Measurements from ENCODE around the gene IL31RA.

IL31RA gene

GRCh38 chr5:55903121-55903701, 52.1 kb downstream of the IL31RA start:
- DNase-seq (ENCODE audit: low read depth): peak; percentile 31

- no peak for DNase-seq (ENCODE audit: low read depth)
Measured at GRCh38 chr5:55904152-55904551, 53.0 kb downstream of the IL31RA start.

- DNase-seq (ENCODE audit: low read depth): no peak
Measured at GRCh38 chr5:55905251-55905650, 54.1 kb downstream of the IL31RA start.

GRCh38 chr5:55907927-55908326, 56.8 kb downstream of the IL31RA start:
- DNase-seq (ENCODE audit: low read depth): no peak

GRCh38 chr5:55908804-55909203, 57.6 kb downstream of the IL31RA start:
- no peak for DNase-seq (ENCODE audit: low read depth)

GRCh38 chr5:55911784-55912653, 60.9 kb downstream of the IL31RA start:
- no peak for DNase-seq (ENCODE audit: low read depth)

GRCh38 chr5:55913466-55914413, 62.6 kb downstream of the IL31RA start:
- no peak for DNase-seq (ENCODE audit: low read depth)

- DNase-seq (ENCODE audit: low read depth): no peak
Measured at GRCh38 chr5:55914971-55915370, 63.8 kb downstream of the IL31RA start.

- no peak for DNase-seq (ENCODE audit: low read depth)
Measured at GRCh38 chr5:55915783-55916182, 64.6 kb downstream of the IL31RA start.

GRCh38 chr5:55916986-55917385, 65.8 kb downstream of the IL31RA start:
- no peak for DNase-seq (ENCODE audit: low read depth)

- DNase-seq (ENCODE audit: low read depth): no peak
Measured at GRCh38 chr5:55917402-55918086, 66.4 kb downstream of the IL31RA start.

- no peak for DNase-seq (ENCODE audit: low read depth)
Measured at GRCh38 chr5:55918087-55919035, 67.2 kb downstream of the IL31RA start.

GRCh38 chr5:55919625-55920024, 68.5 kb downstream of the IL31RA start:
- DNase-seq (ENCODE audit: low read depth): no peak

- DNase-seq (ENCODE audit: low read depth): no peak
Measured at GRCh38 chr5:55920784-55921183, 69.6 kb downstream of the IL31RA start.

- DNase-seq (ENCODE audit: low read depth): no peak
Measured at GRCh38 chr5:55921617-55922016, 70.5 kb downstream of the IL31RA start.

GRCh38 chr5:55923177-55923771, 72.1 kb downstream of the IL31RA start:
- DNase-seq (ENCODE audit: low read depth): no peak

- DNase-seq (ENCODE audit: low read depth): no peak
Measured at GRCh38 chr5:55923865-55924500, 72.8 kb downstream of the IL31RA start.

GRCh38 chr5:55924744-55925143, 73.6 kb downstream of the IL31RA start:
- no peak for DNase-seq (ENCODE audit: low read depth)

- DNase-seq (ENCODE audit: low read depth): no peak
Measured at GRCh38 chr5:55925181-55925580, 74.0 kb downstream of the IL31RA start.

- DNase-seq (ENCODE audit: low read depth): no peak
Measured at GRCh38 chr5:55925712-55926111, 74.6 kb downstream of the IL31RA start.

Measured in stimulated activated CD4-positive, alpha-beta T cell treated with anti-CD3 and anti-CD28 coated beads, Interleukin-2, amount 100 ng/mL, for 4 hours (primary cell).